Smooth muscle cell (in vitro differentiated cells): ENCODE data around the gene WNT3A. TPM values are rescaled to one million over a fixed set of nuclear protein-coding genes. Genes with fewer than 3 reads are reported as not detected.

ENCODE experiments used
- DNase-seq: peaks from one replicate; lab custom pipeline; 2025; ENCODE audit not compliant: unreplicated experiment; lab: John Stamatoyannopoulos, UW
- H2AFZ ChIP-seq: fragments of 200-600 bp; sonication (generic); 2 replicates; pipeline ENCODE4 v1.6.0; 2016; ENCODE audit warnings: antibody characterized with exemption, low read depth, mild to moderate bottlenecking
- H3F3A ChIP-seq: fragments of 200-600 bp; sonication (generic); 2 replicates; pipeline ENCODE4 v1.6.0; 2017; ENCODE audit warnings: antibody characterized with exemption, low read depth
- H3K27ac ChIP-seq: fragments of 200-600 bp; sonication (generic); 2 replicates; pipeline ENCODE4 v1.5.1; 2016; ENCODE audit warnings: low read depth, mild to moderate bottlenecking
- H3K27me3 ChIP-seq: fragments of 200-600 bp; sonication (generic); 2 replicates; pipeline ENCODE4 v1.6.1; 2016; ENCODE audit warnings: low read depth, mild to moderate bottlenecking
- H3K36me3 ChIP-seq: fragments of 200-600 bp; sonication (generic); 2 replicates; pipeline ENCODE4 v1.5.1; 2016; ENCODE audit warnings: low read depth
- H3K4me1 ChIP-seq: fragments of 200-600 bp; sonication (generic); 2 replicates; pipeline ENCODE4 v1.5.1; 2016; ENCODE audit warnings: low read depth
- H3K4me2 ChIP-seq: fragments of 200-600 bp; sonication (generic); 2 replicates; pipeline ENCODE4 v1.6.0; 2016; ENCODE audit warnings: mild to moderate bottlenecking
- H3K4me3 ChIP-seq: fragments of 200-600 bp; sonication (generic); 2 replicates; pipeline ENCODE4 v1.5.1; 2016; ENCODE audit warnings: mild to moderate bottlenecking
- H3K79me2 ChIP-seq: fragments of 200-600 bp; sonication (generic); 2 replicates; pipeline ENCODE4 v1.6.0; 2016; ENCODE audit warnings: low read depth, mild to moderate bottlenecking
- H3K9ac ChIP-seq: fragments of 200-600 bp; sonication (generic); 2 replicates; pipeline ENCODE4 v1.6.0; 2016; ENCODE audit warnings: low read depth
- H3K9me3 ChIP-seq: fragments of 200-600 bp; sonication (generic); replicated peaks from 2 replicates; pipeline ENCODE4 v1.5.1; 2016; ENCODE audit warnings: low read depth
- H4K20me1 ChIP-seq: fragments of 200-600 bp; sonication (generic); 2 replicates; pipeline ENCODE4 v1.6.0; 2016; ENCODE audit warnings: low read depth
- CTCF ChIP-seq: fragments of 200-600 bp; sonication (generic); IDR thresholded peaks from 2 replicates; pipeline ENCODE4 v1.5.1; 2017; ENCODE audit warnings: borderline replicate concordance, mild to moderate bottlenecking, antibody characterized with exemption; ENCODE audit not compliant: insufficient read depth, poor library complexity, severe bottlenecking
- WGBS: methylation state at CpG from one replicate; pipeline ENCODE4 v1.1.7; 2016; ENCODE audit warnings: low lambda C conversion rate; 5-methylcytosine and 5-hydroxymethylcytosine counted together
- polyA plus RNA-seq: library from polyadenylated mRNA; unstranded; fragments of >200 nt; fragmentation: Nextera tagmentation; extraction: Ambion mirVana; gene quantifications from 2 replicates; pipeline ENCODE4 v1.2.1, GENCODE V29; 2016
- total RNA-seq: library from RNA; depleted of rRNA; stranded (reverse); fragments of >200 nt; gene quantifications from 2 replicates; pipeline ENCODE4 v1.2.3, GENCODE V29; 2014

WNT3A gene
- total and polyA plus RNA-seq, 2 experiments from 2014 or later, result 0.13 TPM; not detected in 1

GRCh38 chr1:228079601-228080263, 72.9 kb downstream of the WNT3A start:
- peaks cover 38% of the 10 kb centered on the region for H3K79me2 ChIP-seq

GRCh38 chr1:228081144-228081543, 74.3 kb downstream of the WNT3A start:
- peak overlapping the region; percentile 99 for H3K4me3 ChIP-seq
- H3K4me2 ChIP-seq, result peak overlapping the region; percentile 88
- no peaks in the 10 kb centered on the region for H3K36me3 ChIP-seq
- H3K79me2 ChIP-seq, result peaks cover 52% of the 10 kb centered on the region
- 78% methylated on average over 7 of the region's 7 CpGs for WGBS
- peaks cover 76% of the 10 kb centered on the region for H4K20me1 ChIP-seq
- H3K27me3 ChIP-seq, result no peaks in the 10 kb centered on the region
- H3K4me1 ChIP-seq, result peaks cover 35% of the 10 kb centered on the region
- no peak overlapping the region for H3K9ac ChIP-seq
- H3K9me3 ChIP-seq, result no peaks in the 10 kb centered on the region
- DNase-seq, result no peak
- H3K27ac ChIP-seq, result no peak overlapping the region
- TF ChIP-seq CTCF, result no peak
- no peak overlapping the region for H2AFZ ChIP-seq
- peaks cover 23% of the 10 kb centered on the region for H3F3A ChIP-seq

More at GRCh38 chr1:228079601-228080263, 72.9 kb downstream of the WNT3A start:
- Histone ChIP-seq H2AFZ (no peak overlapping the region), H3K4me2 (no peak overlapping the region), H3K4me3 (no peak overlapping the region), H3K27ac (no peak overlapping the region), H3K9me3 (no peaks in the 10 kb centered on the region), H3F3A (peaks cover 13% of the 10 kb centered on the region), H3K36me3 (no peaks in the 10 kb centered on the region), H4K20me1 (peaks cover 76% of the 10 kb centered on the region), H3K9ac (no peak overlapping the region), H3K27me3 (no peaks in the 10 kb centered on the region), H3K4me1 (peaks cover 21% of the 10 kb centered on the region)
- 94% methylated on average over 7 of the region's 7 CpGs for WGBS
- no peak for TF ChIP-seq CTCF
- no peak for DNase-seq

- DNase-seq, result no peak
- no peak overlapping the region for H3K27ac ChIP-seq
- H3F3A ChIP-seq, result peaks cover 23% of the 10 kb centered on the region
- peaks cover 76% of the 10 kb centered on the region for H4K20me1 ChIP-seq
- peaks cover 41% of the 10 kb centered on the region for H3K4me1 ChIP-seq
- no peaks in the 10 kb centered on the region for H3K27me3 ChIP-seq
- H3K4me3 ChIP-seq, result peak overlapping the region; percentile 99
- peak overlapping the region; percentile 81 for H2AFZ ChIP-seq
- peak overlapping the region; percentile 86 for H3K9ac ChIP-seq
- peak overlapping the region; percentile 88 for H3K4me2 ChIP-seq
- TF ChIP-seq CTCF, result no peak
- 24% methylated on average over 18 of the region's 31 CpGs for WGBS
- peaks cover 57% of the 10 kb centered on the region for H3K79me2 ChIP-seq
- no peaks in the 10 kb centered on the region for H3K9me3 ChIP-seq
- no peaks in the 10 kb centered on the region for H3K36me3 ChIP-seq
Measured at GRCh38 chr1:228081578-228082213, 74.9 kb downstream of the WNT3A start.
